Activated CD8-positive, alpha-beta memory T cell treated with anti-CD3 and anti-CD28 coated beads for 48 hours (primary cell): ENCODE data around the gene CATSPERD.

ENCODE experiments used
- DNase-seq, 3 experiments: peaks; one replicate each; pipeline ENCODE4 v3.0.0-alpha.2; 2020; ENCODE audit warnings: low read depth in 2 of 3, low spot score in 2 of 3

The CATSPERD gene

DNA sequence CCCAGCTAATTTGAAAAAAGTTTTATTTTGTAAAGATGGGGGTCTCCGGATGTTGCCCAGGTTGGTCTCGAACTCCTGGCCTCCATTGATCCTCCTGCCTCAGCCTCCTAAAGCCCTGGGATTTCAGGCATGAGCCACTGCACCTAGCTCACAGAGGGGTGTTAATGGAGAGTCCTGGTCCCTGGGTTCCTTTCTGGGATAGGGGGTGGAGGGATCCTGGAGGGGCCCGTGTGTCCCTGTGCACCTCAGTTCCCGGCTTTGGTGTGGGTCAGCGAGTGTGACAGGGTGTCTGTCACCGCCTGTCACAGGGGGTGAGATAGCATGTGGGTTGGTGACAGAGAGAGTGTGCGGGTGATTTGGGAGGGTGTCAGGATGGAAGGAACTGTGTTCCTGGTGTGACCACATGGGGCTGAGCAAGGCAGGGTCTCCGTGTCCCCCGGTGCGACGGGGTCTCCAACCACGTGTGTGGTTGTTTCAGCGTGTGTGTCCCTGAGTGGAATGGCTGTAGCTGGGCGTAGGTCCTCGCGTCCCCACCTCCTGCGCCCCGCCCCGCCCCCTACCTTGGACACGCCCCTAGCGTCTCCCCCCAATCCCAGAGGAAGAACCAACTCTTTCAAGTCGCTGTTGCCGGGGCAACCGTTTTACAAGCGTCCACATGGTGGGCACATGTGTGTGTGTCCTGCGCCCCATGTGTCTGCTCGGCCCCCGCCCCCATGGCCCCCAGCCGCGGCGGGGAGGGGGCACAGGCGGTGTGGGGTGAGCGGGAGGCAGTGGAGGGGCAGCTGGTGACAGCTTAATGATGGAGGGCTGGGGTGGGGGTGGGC is 81.6 kb downstream of the CATSPERD start:
- no peak for DNase-seq

DNA sequence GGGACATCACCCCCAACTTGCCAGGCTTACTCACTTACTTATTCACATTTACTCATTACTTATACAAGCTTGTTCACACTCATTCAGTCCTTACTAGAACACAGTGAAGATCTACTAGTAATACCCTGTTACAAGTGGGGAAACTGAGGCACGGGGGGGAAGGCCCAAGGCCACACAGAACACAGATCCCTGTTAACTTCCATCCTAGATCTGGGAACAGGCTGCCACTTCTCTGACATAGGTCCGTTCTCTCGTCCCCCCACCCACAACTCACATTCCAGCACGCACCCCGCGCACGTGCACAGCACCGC is 83.0 kb downstream of the CATSPERD start:
- no peak for DNase-seq

DNA sequence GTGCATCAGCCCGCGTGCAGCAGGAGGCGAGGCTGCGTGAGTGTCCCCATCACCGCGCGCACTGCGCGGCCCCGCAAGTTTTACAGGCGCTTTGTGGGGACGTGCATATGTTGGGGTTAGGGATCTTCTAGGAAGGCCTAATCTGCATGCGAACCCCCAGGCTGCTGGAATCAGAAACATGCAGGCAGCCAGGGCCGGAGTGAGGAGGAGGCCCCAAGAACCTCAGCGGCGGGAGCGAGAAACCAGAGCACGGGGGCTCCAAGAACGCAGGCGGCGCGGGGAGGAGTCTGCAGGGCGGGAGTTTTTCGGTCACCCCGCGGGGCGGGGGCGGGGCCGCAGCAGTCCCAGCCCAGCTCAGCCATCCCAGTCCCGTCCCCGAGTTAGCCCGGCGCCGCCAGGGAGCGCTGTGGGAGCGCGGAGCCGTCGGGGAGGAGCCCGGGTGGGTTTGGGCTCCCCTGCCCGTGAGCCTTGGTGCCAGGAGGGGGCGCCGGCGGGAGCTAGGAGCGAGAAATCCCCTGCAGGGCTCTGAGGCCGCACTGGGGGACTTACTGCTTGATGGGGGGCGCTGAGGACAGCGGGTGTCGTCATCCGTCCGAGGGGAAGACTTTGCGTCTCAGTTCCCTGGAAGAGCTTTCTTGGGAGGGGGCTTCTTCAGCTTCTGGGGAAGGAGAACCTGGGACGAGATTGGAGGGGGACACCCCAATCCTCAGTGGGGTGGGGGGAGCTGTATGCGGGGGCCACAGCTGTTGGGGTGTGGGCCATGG is 83.5 kb downstream of the CATSPERD start:
- peak; percentile 92 to 96 (median 95) for DNase-seq

DNA sequence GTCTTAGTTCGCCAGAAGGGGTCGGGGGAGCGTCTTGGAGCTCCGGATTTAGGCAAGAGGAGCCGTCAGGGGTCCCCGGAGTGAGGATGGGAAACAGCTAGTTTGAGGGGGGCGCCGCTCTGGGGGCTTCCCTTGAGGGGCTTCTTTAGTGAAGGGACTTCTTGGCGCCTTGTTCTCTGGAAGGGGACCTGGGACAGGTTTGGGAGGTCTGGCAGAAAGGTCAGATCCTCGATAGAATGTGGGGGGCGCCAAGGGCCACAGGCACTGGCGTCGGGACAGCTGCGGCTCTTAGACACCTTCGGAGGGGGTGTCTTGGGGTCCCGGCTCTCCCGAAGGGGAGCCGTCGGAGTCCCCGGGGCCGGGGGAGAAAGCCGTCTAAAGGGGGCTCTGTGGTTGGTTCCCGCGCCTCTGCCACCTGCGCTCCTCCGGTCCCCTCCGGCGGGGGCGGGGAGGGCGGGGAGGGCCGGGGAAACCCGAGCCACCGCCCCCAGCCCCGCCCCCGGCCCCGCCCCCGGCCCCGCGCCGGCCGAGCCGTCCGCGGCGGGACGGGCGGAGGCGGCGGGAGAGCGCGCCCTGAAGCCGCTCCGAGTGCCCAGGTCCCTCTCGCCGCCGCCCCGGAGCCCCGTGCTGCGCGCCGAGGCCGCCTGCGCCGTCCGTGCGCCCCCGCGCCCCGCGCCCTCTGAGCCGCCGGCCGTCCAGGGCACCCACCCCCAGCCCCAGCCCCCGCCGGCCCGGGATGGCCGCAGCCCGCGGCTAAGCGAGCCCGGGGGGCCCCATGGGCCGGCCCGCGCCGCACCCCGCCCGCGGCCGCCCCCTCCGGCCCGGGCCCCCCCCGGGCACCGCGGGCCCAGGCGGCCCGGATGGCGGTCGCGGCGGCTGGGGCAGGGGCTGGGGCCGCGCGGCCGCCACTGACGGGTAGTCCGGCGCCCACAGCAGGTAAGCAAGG is 84.4 kb downstream of the CATSPERD start, which contains the start of gene NRTN:
Gene NRTN (plus strand): TSS at position 552 of the 946 bp plus-strand sequence. CDS start 19,099 bp downstream, outside the sequence.
- DNase-seq = no peak

DNA sequence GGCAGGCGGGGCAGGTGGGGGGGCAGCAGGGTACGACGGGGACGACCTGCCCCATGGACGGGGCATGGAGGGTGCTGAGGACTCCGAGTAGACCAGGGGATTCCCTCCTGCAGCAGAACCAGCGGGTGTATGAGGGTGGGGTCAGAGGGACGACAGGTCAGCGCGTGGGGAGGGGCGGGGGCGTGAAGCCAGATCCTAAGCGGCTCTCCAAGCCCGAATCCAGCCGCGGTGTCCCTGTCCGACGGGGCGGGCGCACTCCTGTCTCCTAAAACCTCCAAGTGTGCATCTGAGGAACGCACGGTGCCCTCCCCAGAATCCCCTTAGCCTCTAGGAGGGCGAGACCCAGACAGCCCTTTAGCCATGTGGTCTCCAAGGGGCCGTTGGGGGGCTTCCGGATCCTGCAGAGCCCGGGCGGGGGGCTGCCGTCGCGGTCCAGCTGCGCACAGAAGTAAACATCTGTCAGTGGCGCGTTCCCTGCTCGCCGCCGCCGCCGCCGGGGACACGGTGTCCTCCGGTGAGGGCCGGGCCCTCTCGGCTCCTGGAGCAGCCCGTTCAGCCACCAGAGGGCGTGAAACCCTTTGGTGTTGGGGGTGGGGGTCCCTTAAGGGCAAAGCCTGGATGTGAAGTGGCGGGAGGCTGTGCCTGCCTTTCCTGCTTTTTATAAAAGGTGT is 85.2 kb downstream of the CATSPERD start:
- no peak for DNase-seq

DNA sequence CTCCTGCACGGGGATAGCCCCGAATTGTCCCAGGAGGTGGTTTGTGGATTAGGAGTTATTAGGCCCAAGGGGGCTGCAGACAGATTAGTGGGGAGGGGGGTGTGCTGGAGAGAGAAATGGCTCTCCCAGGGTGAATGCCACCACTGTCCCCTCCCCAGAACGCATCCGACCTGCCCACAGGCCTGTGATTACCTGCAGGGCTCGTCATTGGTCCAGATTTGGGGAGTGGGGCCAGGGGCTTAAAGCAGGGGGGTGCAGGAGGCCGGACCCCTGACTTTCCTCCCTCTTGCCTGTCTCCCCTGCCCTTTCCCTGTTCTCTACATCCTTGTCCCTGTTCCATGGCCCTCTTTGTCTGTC is 85.7 kb downstream of the CATSPERD start:
- DNase-seq = no peak

DNA sequence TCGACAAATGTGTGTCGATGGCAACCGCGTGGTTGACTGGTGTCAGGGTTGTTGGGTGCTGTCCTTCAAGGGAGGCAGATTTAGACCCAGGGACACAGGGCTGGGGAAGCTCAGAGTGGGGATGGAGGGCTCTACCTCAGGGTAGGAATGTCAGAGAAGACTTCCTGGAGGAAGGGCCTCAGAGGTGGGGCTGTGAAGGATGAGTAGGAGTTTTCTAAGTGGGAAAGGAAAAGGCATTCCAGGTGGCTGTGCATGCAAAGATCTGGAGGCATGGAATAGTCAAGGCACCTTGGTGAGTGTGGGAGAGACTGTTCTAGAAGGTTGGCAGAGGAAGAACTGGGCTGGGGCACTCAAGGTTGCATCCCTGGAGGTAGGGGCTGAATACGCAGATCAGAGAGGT is 86.5 kb downstream of the CATSPERD start:
- DNase-seq = no peak

DNA sequence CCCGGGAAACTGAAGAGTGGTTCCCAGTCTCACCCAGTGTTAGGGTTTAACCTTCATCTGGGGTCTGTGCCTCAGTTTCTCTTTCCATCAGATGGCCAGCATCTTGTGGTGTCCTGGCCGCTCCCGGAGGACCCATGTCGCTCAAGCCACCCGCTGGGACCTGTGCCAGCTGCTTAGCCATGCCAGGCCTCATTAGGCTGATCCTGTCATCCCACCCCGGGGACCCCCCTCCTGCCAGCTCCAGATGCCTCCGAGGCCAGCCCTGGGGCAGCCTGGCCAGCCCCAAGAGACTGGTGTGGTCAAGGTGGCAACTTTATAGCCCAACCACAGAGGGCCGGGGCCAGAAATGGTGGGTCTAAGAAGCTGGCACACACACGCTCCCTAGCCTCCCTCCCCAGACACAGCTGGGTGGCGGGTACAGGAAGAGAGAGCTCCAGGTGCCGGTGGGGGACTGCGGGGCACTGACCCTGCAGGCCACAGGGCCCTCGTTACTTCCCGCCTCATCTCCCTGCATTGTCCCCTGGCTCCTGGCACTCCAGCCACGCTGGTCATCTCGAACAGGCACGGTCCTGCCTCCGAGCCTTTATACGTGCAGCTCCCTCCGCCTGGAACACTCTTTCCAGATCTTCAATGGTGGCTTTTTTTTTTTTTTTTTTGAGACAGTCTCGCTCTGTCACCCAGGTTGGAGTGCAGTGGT is 87.8 kb downstream of the CATSPERD start:
- DNase-seq = no peak

DNA sequence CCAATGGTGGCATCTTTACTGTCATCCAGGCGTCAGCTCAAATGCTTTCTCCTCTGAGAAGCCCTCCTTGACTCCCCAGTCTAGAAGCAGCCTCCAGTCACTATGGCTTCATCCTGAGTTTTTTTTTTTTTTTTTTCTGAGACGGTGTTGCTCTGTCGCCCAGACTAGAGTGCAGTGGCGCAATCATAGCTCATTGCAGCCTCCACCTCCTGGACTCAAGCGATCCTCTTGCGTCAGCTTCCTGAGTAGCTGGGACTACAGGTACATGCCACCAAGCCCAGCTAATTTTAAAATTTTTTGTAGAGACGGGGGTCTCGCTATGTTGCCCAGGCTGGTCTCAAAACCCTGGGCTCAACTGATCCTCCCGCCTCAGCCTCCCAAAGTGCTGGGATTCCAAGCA is 88.6 kb downstream of the CATSPERD start:
- DNase-seq = no peak

DNA sequence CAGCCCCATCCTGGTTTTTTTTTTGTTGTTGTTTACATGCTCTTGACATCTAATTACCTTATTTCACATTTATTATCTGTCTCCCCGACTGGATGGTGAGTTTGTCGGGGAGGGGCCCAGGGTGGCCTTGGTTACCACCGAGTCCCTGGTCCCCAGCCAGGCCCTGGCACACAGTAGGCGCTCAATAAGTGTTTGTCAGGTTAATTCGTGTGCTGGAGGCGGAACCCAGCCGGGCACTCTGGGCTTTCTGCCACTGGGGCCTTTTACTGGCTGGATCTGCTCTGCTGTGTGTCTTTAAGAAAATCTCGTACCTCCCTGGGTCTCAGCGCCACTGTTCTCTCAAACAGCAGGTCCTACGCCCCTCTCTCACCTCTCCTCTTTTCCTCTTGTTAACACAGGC is 89.0 kb downstream of the CATSPERD start:
- no peak for DNase-seq

DNA sequence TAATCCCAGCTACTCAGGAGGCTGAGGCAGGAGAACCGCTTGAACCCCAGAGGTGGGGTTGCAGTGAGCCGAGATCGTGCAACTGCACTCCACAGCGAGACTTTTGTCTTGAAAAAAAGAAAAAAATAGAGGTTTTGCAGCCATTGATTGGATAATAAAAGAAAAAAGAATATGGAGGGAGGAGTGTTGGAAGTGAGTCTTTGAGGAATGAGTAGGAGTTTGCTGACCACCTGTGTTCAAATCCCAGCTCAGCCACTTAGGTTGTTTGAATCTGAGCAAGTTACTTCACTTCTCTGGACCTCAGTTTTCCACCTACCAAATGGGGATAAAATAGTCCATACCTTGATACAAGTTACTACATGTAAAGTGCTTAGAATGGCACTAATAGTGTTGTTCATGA is 90.7 kb downstream of the CATSPERD start:
- no peak for DNase-seq

DNA sequence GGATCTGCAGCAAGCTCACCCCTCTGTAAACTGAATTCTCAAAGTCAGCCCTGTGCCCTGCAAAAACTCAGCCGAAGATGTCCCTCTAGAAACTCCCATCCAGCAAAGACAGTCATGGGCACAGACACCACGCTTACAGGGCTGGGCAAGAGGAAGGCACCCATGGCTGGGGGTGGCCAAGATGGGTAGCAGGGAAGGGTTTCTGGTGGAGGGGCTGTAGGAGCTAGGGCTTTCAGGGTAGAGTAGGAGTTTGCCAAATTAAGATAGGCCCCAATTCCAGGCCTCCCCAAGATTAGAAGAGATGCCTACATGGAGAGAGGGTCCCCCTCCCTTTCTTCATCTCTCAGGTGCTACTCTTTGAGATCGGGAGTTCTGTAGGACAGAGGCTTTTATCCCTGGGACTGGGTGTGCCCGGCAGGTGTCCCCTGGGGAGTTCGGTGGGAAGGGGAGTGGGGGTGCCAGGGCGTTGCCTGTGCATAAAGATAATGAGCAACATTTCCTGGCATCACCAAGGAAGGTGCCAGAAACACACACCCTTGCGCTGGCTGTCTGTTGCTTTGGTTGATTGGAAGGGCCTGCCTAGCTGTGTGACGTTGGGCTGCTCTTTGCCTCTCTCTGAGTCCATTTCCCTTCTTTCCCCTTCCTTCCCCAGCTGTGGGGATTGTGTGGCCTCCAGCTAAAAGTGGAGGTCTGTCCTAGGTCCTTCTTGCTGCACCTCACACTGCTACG is 93.8 kb downstream of the CATSPERD start:
- no peak for DNase-seq

DNA sequence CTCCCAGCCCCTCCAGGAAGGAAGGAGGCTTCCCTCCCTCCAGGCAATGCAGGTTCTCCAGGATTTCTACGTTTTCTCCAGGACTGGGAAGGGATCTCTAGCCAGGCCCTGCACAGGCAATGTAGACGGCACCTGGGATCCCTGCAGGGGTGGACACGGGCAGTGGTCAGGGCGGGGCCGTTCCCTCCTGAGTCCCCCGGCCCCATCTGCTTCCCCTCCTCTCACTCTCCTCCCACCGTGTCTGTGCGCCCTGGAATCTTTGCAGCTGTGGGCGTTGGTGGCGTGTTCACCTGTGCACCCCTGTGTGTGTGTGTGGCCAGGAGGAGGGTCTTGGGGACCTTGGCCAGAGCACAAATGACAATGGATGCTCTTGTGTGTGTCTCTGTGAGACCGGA is 94.4 kb downstream of the CATSPERD start:
- no peak for DNase-seq

DNA sequence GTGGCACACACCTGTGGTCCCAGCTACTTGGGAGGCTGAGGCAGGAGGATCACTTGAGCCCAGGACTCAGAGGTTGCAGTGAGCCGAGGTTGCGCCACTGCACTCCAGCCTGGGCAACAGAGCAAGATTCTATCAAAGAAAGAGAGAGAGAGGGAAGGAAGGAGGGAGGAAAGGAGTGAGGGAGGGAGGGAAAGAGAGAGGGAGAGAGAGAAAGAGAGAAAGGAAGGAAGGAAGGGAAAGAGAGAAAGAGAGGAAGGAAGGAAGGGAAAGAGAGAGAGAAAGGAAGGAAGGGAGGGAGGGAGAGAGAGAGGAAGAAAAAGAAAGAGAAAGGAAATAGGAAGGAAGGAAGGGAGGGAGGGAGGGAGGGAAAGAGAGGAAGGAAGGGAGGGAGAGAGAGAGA is 96.8 kb downstream of the CATSPERD start:
- DNase-seq = no peak

DNA sequence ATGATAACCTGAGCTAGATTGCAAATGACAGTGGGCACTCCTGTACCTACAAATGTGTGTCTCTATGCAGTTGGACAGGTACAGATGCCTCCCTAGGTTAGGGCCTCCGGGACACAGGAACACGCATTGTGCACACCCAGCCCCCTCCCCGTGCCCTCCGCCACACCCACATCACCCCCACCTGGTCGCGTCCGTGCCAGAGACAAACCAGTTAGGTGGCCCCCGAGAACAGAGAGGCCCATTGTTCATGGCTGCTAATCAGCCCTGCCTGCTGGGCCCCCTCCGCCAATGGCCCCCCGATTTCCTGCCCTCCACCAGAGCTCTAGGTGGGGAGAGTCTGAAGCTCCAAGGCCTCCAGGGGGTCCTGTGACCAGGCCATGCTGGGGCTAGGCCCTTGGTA is 98.2 kb downstream of the CATSPERD start:
- DNase-seq = no peak

DNA sequence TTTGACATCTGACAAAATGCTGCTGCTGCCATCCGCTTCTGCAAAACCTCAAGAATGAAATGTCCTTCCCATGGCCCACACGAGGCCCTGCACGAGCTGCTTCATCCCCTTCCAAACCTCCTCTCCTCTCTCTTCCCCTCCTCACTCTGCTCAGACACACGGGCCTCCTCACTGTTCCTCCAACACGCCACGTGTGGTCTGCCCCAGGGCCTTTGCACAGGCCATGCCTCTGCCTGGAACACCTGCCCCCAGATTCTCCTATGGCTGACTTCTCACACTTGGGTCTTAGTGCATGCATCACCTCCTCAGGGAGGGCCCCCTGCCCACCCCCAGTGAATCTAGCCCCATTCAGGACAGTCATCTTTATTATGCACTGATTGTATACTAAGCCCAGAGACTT is 100.3 kb downstream of the CATSPERD start:
- no peak for DNase-seq

DNA sequence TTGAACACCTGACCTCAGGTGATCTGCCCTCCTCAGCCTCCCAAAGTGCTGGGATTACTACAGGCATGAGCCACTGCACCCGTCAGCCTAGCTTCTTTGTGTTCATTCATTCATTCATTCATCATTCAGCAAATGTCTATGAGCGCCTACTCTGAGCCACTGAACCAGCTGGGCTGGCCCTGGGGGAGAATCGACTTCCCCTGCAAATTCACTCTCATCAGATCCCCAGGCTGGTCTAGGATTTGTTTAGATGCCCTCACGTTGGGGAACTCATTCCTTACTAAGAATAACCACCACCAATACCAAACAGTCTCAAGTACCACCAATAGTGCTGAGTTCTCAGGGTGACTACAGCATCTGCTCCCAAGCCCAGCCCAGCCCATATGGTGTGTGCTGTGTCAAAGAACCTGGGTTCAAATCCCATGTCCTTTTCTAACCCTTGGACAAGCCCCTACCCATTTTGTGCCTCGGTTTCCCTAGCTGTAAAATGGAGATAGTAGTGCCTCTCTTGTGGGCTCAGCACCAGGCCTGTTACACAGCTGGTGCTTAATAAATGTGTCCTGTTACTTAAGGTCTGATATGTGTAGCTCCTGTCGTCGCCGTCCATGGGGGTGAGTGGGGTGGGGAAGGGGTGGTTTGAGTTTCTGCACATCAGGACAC is 101.2 kb downstream of the CATSPERD start:
- no peak for DNase-seq

DNA sequence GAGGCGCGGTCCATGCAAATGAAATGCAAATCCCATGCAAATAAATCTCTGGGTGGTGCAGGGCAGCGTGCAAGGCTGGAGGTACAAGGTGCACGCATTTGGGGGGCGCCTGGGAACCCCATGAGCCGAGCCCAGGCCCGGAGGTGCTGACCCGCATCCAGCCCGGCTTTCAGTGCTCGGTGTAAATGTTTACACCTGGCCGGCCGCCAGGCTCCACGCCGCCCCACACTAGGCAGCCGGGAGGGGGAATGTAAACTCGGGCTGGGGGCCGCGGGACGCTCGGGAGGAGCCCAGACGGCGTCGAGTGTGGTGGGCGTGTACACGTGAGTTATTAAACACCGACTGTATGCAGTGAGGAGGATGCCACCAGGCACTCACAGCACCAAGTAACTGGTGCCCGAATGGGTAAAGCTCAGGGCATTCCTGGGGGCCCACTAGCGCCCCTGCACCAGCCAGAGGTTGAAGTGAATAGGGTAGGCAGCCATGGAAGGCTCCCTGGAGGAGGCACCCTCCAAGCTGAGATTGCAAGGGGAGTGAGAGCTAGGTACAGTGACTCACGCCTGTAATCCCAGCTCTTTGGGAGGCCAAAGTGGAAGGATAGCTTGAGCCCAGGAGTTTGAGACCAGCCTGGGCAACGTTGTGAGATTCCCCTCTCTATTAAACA is 101.9 kb downstream of the CATSPERD start:
- DNase-seq = no peak
